Endodermal cell (in vitro differentiated cells): ENCODE measurements around the gene ERC1. TPM values are rescaled to one million over a fixed set of nuclear protein-coding genes. Genes with fewer than 3 reads are reported as not detected.

Experiments
- DNase-seq: peaks from one replicate; pipeline ENCODE4 v3.0.0-alpha.2; 2017
- H3K27ac ChIP-seq: 2 replicates; pipeline ENCODE4 v1.5.1; 2013; ENCODE audit warnings: mild to moderate bottlenecking, low read depth, low read length, moderate library complexity
- H3K27me3 ChIP-seq: 2 replicates; pipeline ENCODE4 v1.6.1; 2013; ENCODE audit warnings: mild to moderate bottlenecking, low read length, moderate library complexity; ENCODE audit not compliant: insufficient read depth, control insufficient read depth, poor library complexity, severe bottlenecking
- H3K36me3 ChIP-seq: 2 replicates; pipeline ENCODE4 v1.7.0; 2013; ENCODE audit warnings: mild to moderate bottlenecking, low read length, moderate library complexity; ENCODE audit not compliant: control insufficient read depth, insufficient read depth
- H3K4me1 ChIP-seq: one replicate; pipeline ENCODE4 v1.7.0; 2013; ENCODE audit warnings: low read length; ENCODE audit not compliant: control insufficient read depth, insufficient read depth
- H3K4me3 ChIP-seq: 2 replicates; pipeline ENCODE4 v1.5.1; 2013; ENCODE audit warnings: mild to moderate bottlenecking, low read length, moderate library complexity
- H3K9ac ChIP-seq: 2 replicates; pipeline ENCODE4 v1.6.1; 2013; ENCODE audit warnings: mild to moderate bottlenecking, low read length, moderate library complexity; ENCODE audit not compliant: poor library complexity, severe bottlenecking; ENCODE audit errors: extremely low read depth
- H3K9me3 ChIP-seq: 2 replicates; pipeline ENCODE4 v1.6.1; 2013; ENCODE audit warnings: mild to moderate bottlenecking, low read length, moderate library complexity; ENCODE audit not compliant: control insufficient read depth
- H3K27ac Mint-ChIP-seq: 2 replicates; pipeline ENCODE4 v1.8.0; 2020; ENCODE audit warnings: mixed read lengths
- H3K27me3 Mint-ChIP-seq: 2 replicates; pipeline ENCODE4 v1.8.0; 2021; ENCODE audit warnings: mild to moderate bottlenecking, mixed read lengths; ENCODE audit not compliant: insufficient read depth
- H3K36me3 Mint-ChIP-seq: 2 replicates; pipeline ENCODE4 v1.8.0; 2020; ENCODE audit warnings: low read depth, mixed read lengths
- H3K4me1 Mint-ChIP-seq: 2 replicates; pipeline ENCODE4 v1.8.0; 2020; ENCODE audit warnings: mixed read lengths
- H3K4me3 Mint-ChIP-seq: 2 replicates; pipeline ENCODE4 v1.8.0; 2020; ENCODE audit warnings: mild to moderate bottlenecking, moderate library complexity, mixed read lengths
- H3K9me3 Mint-ChIP-seq: 2 replicates; pipeline ENCODE4 v1.8.0; 2020; ENCODE audit warnings: mild to moderate bottlenecking, mixed read lengths
- CTCF ChIP-seq: fragments of 200-600 bp; sonication (generic); conservative IDR thresholded peaks from 2 replicates; pipeline ENCODE4 v1.5.0; 2021; ENCODE audit warnings: antibody characterized with exemption, mild to moderate bottlenecking
- WGBS, 2 experiments: methylation state at CpG; one replicate each; pipeline versions ENCODE4 v1.1.5 to v1.1.7; 2013; ENCODE audit warnings: missing lambda C conversion rate in 2 of 2, mixed read lengths in 1 of 2; ENCODE audit not compliant: insufficient coverage in 1 of 2, insufficient read length in 1 of 2; 5-methylcytosine and 5-hydroxymethylcytosine counted together
- total RNA-seq, 2 donors: library from RNA; stranded (reverse); fragmentation: NEBNext Ultra II Directional in 1 of 2; extraction: Animal tissue kit (Norgen Biotek cat#: 25700) in 1 of 2; gene quantifications; 2 replicates in 1 of 2; 3 replicates in 1 of 2; pipeline ENCODE4 v1.2.1, GENCODE V29; 2021

ERC1 gene
- total RNA-seq, 2 donors from 2014 or later, result 60.6 to 159 TPM

- H3K27ac ChIP-seq, result no peak overlapping the region
- H3K4me1 ChIP-seq, result no peaks in the 10 kb centered on the region
- Mint-ChIP-seq H3K9me3 (no peaks in the 10 kb centered on the region), H3K27ac (no peak overlapping the region), H3K4me1 (peaks cover 15% of the 10 kb centered on the region), H3K36me3 (peaks cover 11% of the 10 kb centered on the region), H3K27me3 (peaks cover 25% of the 10 kb centered on the region), H3K4me3 (no peak overlapping the region)
- peaks cover 2% of the 10 kb centered on the region for H3K36me3 ChIP-seq
- WGBS, 2 experiments, result 89 to 97% methylated on average over 2 of the region's 2 CpGs
- peaks cover 6% of the 10 kb centered on the region for H3K27me3 ChIP-seq
- TF ChIP-seq CTCF, result no peak
- no peak for DNase-seq
- no peak overlapping the region for H3K9ac ChIP-seq
- H3K4me3 ChIP-seq, result no peak overlapping the region
- H3K9me3 ChIP-seq, result peaks cover 5% of the 10 kb centered on the region
Measured at GRCh38 chr12:1126091-1126490, 135.1 kb downstream of the ERC1 start.

- peaks cover 15% of the 10 kb centered on the region for H3K4me1 Mint-ChIP-seq
- H3K27ac Mint-ChIP-seq, result no peak overlapping the region
- H3K36me3 ChIP-seq, result no peaks in the 10 kb centered on the region
- no peak overlapping the region for H3K9ac ChIP-seq
- no peaks in the 10 kb centered on the region for H3K9me3 ChIP-seq
- TF ChIP-seq CTCF, result no peak
- peaks cover 6% of the 10 kb centered on the region for H3K27me3 ChIP-seq
- no peaks in the 10 kb centered on the region for H3K9me3 Mint-ChIP-seq
- H3K36me3 Mint-ChIP-seq, result peaks cover 15% of the 10 kb centered on the region
- no peak overlapping the region for H3K27ac ChIP-seq
- no peak overlapping the region for H3K4me3 ChIP-seq
- no peak overlapping the region for H3K4me3 Mint-ChIP-seq
- H3K4me1 ChIP-seq, result no peaks in the 10 kb centered on the region
- WGBS, 2 experiments, result 95% methylated on average over 1 of the region's 1 CpG; no CpG with 5 or more reads in 1 of the 2 experiments
- H3K27me3 Mint-ChIP-seq, result peaks cover 22% of the 10 kb centered on the region
- DNase-seq, result no peak
Measured at GRCh38 chr12:1127021-1127420, 136.0 kb downstream of the ERC1 start.

- H3K27ac Mint-ChIP-seq, result no peak overlapping the region
- WGBS, 2 experiments, result 83 to 88% methylated on average over 3 of the region's 3 CpGs
- TF ChIP-seq CTCF, result no peak
Measured at GRCh38 chr12:1130164-1130563, 139.1 kb downstream of the ERC1 start.

More at GRCh38 chr12:1130164-1130563, 139.1 kb downstream of the ERC1 start:
- H3K9me3 Mint-ChIP-seq, result no peaks in the 10 kb centered on the region
- H3K4me3 Mint-ChIP-seq, result no peak overlapping the region
- H3K27ac ChIP-seq, result no peak overlapping the region
- H3K36me3 ChIP-seq, result peaks cover 3% of the 10 kb centered on the region
- peaks cover 6% of the 10 kb centered on the region for H3K27me3 ChIP-seq
- DNase-seq, result no peak
- peaks cover 25% of the 10 kb centered on the region for H3K36me3 Mint-ChIP-seq
- H3K27me3 Mint-ChIP-seq, result peaks cover 8% of the 10 kb centered on the region
- H3K4me3 ChIP-seq, result no peak overlapping the region
- no peaks in the 10 kb centered on the region for H3K4me1 ChIP-seq
- H3K4me1 Mint-ChIP-seq, result peaks cover 11% of the 10 kb centered on the region
- no peaks in the 10 kb centered on the region for H3K9me3 ChIP-seq
- no peak overlapping the region for H3K9ac ChIP-seq
